ENCODE results near the gene SPNS2. TPM values are rescaled to one million over a fixed set of nuclear protein-coding genes. Genes with fewer than 3 reads are reported as not detected.

Gene SPNS2
- total RNA-seq, 2 experiments from 2014 or later, result 0.33 to 0.53 TPM

DNA sequence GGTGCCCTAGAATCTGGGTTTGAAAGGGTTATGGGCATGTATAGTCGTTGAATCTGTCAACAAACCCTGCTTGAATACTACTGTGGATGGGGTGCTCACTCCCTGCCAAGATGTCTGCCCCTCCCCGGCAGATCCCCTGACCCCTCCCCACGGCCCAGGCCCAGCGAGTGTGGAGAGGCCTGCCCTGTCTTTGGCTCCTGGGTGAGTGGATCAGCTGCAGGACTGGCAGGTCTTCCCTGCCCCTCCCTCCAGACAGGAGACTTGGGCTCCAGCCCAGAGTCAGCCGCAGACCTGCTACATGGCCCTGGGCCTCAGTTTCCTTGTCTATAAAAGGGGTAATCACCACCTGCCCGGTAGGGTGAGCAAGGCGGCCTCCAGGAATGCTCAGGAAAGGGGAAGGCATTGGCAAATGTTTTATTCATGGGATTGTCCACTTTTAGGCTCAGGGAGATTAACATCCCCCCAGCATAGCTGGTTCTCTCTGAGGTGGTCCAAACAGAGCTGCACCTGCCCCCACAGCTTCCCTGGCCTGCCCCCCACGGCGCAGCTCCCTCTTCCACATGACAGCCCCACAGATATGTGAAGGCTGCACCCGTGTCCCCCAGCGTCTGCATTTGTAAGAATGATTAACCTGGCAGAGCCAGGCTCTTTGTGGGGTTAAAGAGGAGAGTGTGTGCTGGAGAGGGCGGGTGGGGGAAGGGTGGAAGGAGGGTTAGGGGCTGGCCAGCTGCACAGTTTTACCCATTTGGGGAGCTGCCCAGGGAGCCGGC lies 18.5 kb upstream of the SPNS2 start:
- intact Hi-C loops (cut with DNase I, micrococcal nuclease), result no loop called here
- peaks cover 38% of the 10 kb centered on the region for H3K4me1 Mint-ChIP-seq (ENCODE audit: low read depth)
- no peaks in the 10 kb centered on the region for H3K27me3 Mint-ChIP-seq
- TF ChIP-seq, protein P1, sequence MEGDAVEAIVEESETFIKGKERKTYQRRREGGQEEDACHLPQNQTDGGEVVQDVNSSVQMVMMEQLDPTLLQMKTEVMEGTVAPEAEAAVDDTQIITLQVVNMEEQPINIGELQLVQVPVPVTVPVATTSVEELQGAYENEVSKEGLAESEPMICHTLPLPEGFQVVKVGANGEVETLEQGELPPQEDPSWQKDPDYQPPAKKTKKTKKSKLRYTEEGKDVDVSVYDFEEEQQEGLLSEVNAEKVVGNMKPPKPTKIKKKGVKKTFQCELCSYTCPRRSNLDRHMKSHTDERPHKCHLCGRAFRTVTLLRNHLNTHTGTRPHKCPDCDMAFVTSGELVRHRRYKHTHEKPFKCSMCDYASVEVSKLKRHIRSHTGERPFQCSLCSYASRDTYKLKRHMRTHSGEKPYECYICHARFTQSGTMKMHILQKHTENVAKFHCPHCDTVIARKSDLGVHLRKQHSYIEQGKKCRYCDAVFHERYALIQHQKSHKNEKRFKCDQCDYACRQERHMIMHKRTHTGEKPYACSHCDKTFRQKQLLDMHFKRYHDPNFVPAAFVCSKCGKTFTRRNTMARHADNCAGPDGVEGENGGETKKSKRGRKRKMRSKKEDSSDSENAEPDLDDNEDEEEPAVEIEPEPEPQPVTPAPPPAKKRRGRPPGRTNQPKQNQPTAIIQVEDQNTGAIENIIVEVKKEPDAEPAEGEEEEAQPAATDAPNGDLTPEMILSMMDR (IDR thresholded peaks at IDR 0.05), result no peak
- POLR2A ChIA-PET, result interaction anchor here (0.6 to 2.0 kb wide), 4 partner anchors 17 to 337 kb away, joined by 3 to 10 read pairs (median 6); partner anchors contain the start of genes CYB5D2, SPNS2 and ZZEF1
- peak overlapping the region; percentile 11 for H3K4me3 Mint-ChIP-seq
- Histone ChIP-seq H3K4me3 (ENCODE audit: low read length) (no peak overlapping the region), H3K36me3 (ENCODE audit: insufficient read depth, low read length) (peaks cover 2% of the 10 kb centered on the region), H3K27me3 (ENCODE audit: control insufficient read depth in 1 of 2, insufficient read depth in 2 of 2, low read length in 2 of 2) (no peaks in the 10 kb centered on the region), H3K4me1 (ENCODE audit: insufficient read depth, low read length) (peaks cover 52% of the 10 kb centered on the region), H3K27ac (ENCODE audit: low read depth in 1 of 2, low read length in 2 of 2) (peak overlapping the region in 1 of 2 donors; percentile 73), H3K9me3 (ENCODE audit: control insufficient read depth in 1 of 2, insufficient read depth in 1 of 2, low read length in 2 of 2) (no peaks in the 10 kb centered on the region)
- CTCF ChIA-PET, result no interaction called here
- DNase-seq (no peak), ATAC-seq (ENCODE audit: poor library complexity) (no peak)
- H3K27ac Mint-ChIP-seq, result peak overlapping the region; percentile 81
- H3K9me3 Mint-ChIP-seq, result no peaks in the 10 kb centered on the region
- H3K36me3 Mint-ChIP-seq (ENCODE audit: low read depth), result peaks cover 5% of the 10 kb centered on the region

DNA sequence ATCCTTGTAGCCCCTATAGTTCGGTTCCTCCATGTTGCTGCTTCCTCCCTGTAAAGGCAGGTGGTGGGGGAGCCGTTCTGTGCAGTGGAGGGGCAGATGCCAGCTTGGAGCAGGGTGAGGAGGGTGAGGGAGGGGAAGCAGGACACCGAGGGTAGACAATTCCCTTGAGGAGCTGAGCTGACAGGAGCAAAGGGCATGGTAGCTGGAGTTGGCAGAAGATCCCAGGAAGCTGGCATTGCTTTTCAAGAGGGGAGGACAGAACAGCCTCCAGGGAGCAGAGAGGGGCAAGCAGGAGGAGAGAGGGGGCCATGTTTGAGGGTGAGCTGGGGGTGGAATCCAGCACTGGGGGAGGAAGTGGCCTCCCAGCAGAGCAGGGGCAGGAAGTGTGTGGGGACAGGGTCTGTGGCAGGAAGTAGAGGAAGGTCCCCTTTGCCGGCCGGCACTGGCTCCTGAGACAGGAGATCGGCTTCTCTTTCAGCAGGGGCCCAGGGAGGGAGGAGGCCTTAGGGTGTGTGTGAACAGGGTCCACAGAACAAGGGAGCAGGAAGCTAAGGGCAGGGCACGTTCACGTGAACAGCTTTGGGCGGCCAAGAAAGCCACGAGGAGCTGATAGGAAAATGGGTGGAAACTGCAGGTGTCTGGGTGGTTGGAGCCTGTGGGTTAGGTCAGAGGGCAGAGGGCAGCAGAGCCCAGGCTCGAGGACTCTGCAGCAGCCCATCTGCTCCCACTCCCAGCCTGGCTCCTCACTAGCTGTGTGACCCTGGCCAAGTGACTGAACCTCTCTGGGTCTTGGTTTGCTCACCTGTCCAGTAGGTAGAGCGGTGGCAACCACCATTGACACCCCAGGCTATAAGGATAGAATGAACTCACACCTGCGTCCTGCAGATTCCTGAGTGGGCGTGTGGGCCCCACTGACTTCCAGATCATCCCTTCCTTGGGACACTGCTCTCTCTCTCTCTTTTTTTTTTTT lies 17.5 kb upstream of the SPNS2 start:
- intact Hi-C loops (cut with DNase I, micrococcal nuclease), result no loop called here
- peak overlapping the region; percentile 71 for H3K4me3 Mint-ChIP-seq
- TF ChIP-seq, protein P1 (IDR thresholded peaks at IDR 0.05), result no peak
- H3K27me3 ChIP-seq (ENCODE audit: control insufficient read depth in 1 of 2, insufficient read depth in 2 of 2, low read length in 2 of 2), result no peaks in the 10 kb centered on the region
- H3K9me3 ChIP-seq (ENCODE audit: control insufficient read depth in 1 of 2, insufficient read depth in 1 of 2, low read length in 2 of 2), result no peaks in the 10 kb centered on the region
- H3K4me3 ChIP-seq (ENCODE audit: low read length), result peak overlapping the region; percentile 4
- ChIA-PET POLR2A (interaction anchor here (0.6 to 2.0 kb wide), 5 partner anchors 17 to 338 kb away, joined by 3 to 10 read pairs (median 5); partner anchors contain the start of genes ANKFY1, CYB5D2, SPNS2 and UBE2G1), CTCF (no interaction called here)
- H3K4me1 ChIP-seq (ENCODE audit: insufficient read depth, low read length), result peaks cover 61% of the 10 kb centered on the region
- H3K9me3 Mint-ChIP-seq, result no peaks in the 10 kb centered on the region
- H3K27me3 Mint-ChIP-seq, result no peaks in the 10 kb centered on the region
- H3K27ac ChIP-seq (ENCODE audit: low read depth in 1 of 2, low read length in 2 of 2), result peak overlapping the region; percentile 40 to 73
- H3K36me3 ChIP-seq (ENCODE audit: insufficient read depth, low read length), result peaks cover 2% of the 10 kb centered on the region
- DNase-seq, result peak in 8 of 14 experiments; percentile 14 to 70 (median 44)
- H3K27ac Mint-ChIP-seq, result peak overlapping the region; percentile 81
- peaks cover 13% of the 10 kb centered on the region for H3K36me3 Mint-ChIP-seq (ENCODE audit: low read depth)
- peak; percentile 72 for ATAC-seq (ENCODE audit: poor library complexity)
- peaks cover 48% of the 10 kb centered on the region for H3K4me1 Mint-ChIP-seq (ENCODE audit: low read depth)

DNA sequence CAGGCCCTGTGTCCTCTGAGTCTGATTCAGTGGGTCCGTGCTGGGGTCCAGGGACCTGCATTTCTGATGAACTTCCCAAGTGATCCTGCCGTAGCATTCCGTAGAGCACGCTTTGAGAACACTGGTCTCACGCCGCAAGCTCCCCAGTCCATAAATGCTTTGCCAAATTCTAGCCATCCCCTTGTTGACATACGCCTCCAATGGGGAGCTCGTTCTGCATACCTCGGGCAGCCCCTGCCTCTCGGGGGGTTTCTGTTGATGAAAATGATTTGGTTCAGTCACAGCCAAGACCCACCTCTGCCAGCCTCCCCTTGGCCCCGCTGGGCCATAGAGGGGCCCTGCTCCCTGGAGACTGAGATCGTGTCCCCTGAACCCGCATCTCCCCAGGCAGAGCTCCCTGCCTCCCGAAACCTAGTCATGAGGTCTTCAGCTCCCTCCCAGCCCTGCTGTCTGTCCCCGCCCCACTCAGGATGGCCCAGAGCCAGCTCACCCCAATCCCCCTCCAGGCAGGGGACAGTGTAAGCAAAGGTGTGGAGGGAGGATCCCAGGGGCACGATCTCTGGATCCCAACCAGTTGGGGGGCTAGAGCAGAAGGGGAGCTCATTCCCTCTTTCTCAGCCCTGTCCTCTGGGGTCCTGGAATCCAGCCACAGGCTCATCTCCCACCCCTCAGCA lies 16.2 kb upstream of the SPNS2 start:
- ChIA-PET CTCF (no interaction called here), POLR2A (interaction anchor here (1.3 kb wide), 1 partner anchor 116 kb away, joined by 5 read pairs; the partner anchor contains the start of gene UBE2G1)
- intact Hi-C loops (cut with DNase I, micrococcal nuclease), result no loop called here
- Mint-ChIP-seq H3K27me3 (no peaks in the 10 kb centered on the region), H3K9me3 (no peaks in the 10 kb centered on the region), H3K27ac (peak overlapping the region; percentile 27), H3K4me3 (peak overlapping the region; percentile 18), H3K4me1 (ENCODE audit: low read depth) (peaks cover 54% of the 10 kb centered on the region), H3K36me3 (ENCODE audit: low read depth) (peaks cover 16% of the 10 kb centered on the region)
- H3K9me3 ChIP-seq (ENCODE audit: control insufficient read depth in 1 of 2, insufficient read depth in 1 of 2, low read length in 2 of 2), result no peaks in the 10 kb centered on the region
- TF ChIP-seq, protein P1 (IDR thresholded peaks at IDR 0.05), result no peak
- peaks cover 73% of the 10 kb centered on the region for H3K4me1 ChIP-seq (ENCODE audit: insufficient read depth, low read length)
- peaks cover 2% of the 10 kb centered on the region for H3K36me3 ChIP-seq (ENCODE audit: insufficient read depth, low read length)
- no peak overlapping the region for H3K27ac ChIP-seq (ENCODE audit: low read depth in 1 of 2, low read length in 2 of 2)
- no peak overlapping the region for H3K4me3 ChIP-seq (ENCODE audit: low read length)
- peak in 1 of 14 experiments; percentile 11 for DNase-seq
- H3K27me3 ChIP-seq (ENCODE audit: control insufficient read depth in 1 of 2, insufficient read depth in 2 of 2, low read length in 2 of 2), result no peaks in the 10 kb centered on the region
- ATAC-seq (ENCODE audit: poor library complexity), result no peak

All from CD4-positive, alpha-beta T cell (primary cell).